Small intestine (tissue), 7 donors: Measurements from ENCODE around the gene ZNF335. TPM values are rescaled to one million over a fixed set of nuclear protein-coding genes. Genes with fewer than 3 reads are reported as not detected.

Experiments used
- DNase-seq, 2 donors: peaks; one replicate each; pipeline versions ENCODE4 v3.0.0 to v3.0.0-alpha.2; 2013
- FAIRE-seq: peaks from 2 replicates; lab custom pipeline; 2012; peaks lifted over from hg19 to GRCh38; lab: Jason Lieb, UNC
- H3K27ac ChIP-seq, 3 donors: one replicate each; pipeline ENCODE4 v1.5.1; 2013; ENCODE audit warnings: low read length in 2 of 3, mild to moderate bottlenecking in 2 of 3, control low read depth in 1 of 3, inconsistent platforms in 1 of 3, low read depth in 1 of 3, moderate library complexity in 1 of 3
- H3K27me3 ChIP-seq, 3 donors: one replicate each; pipeline ENCODE4 v1.6.1; 2013; ENCODE audit warnings: low read length in 3 of 3, inconsistent platforms in 1 of 3; ENCODE audit not compliant: control insufficient read depth in 3 of 3, insufficient read depth in 3 of 3
- H3K36me3 ChIP-seq, 3 donors: one replicate each; pipeline ENCODE4 v1.6.1; 2013; ENCODE audit warnings: low read length in 3 of 3, inconsistent platforms in 1 of 3, low read depth in 1 of 3, mild to moderate bottlenecking in 1 of 3, moderate library complexity in 1 of 3; ENCODE audit not compliant: control insufficient read depth in 3 of 3, insufficient read depth in 2 of 3
- H3K4me1 ChIP-seq, 3 donors: one replicate each; pipeline ENCODE4 v1.6.1; 2013; ENCODE audit warnings: low read length in 2 of 3, inconsistent platforms in 1 of 3, low read depth in 1 of 3, mild to moderate bottlenecking in 1 of 3, moderate library complexity in 1 of 3; ENCODE audit not compliant: control insufficient read depth in 3 of 3, insufficient read depth in 2 of 3
- H3K4me3 ChIP-seq, 3 donors: one replicate each; pipeline ENCODE4 v1.5.1; 2013; ENCODE audit warnings: low read length in 3 of 3, control low read depth in 1 of 3, inconsistent platforms in 1 of 3, low read depth in 1 of 3, mild to moderate bottlenecking in 1 of 3, moderate library complexity in 1 of 3
- H3K9me3 ChIP-seq, 2 donors: one replicate each; pipeline ENCODE4 v1.6.1; 2013; ENCODE audit warnings: low read depth in 1 of 2, low read length in 1 of 2; ENCODE audit not compliant: control insufficient read depth in 2 of 2, insufficient read depth in 1 of 2
- WGBS, 3 donors: extraction: QIAGEN DNeasy Blood & Tissue Kit; methylation state at CpG; one replicate each; pipeline ENCODE4 v1.1.7; 2013; 5-methylcytosine and 5-hydroxymethylcytosine counted together
- polyA plus RNA-seq, 4 donors: library from polyadenylated mRNA; stranded (reverse) in 3 of 4; unstranded in 1 of 4; fragments of 200-250 nt in 3 of 4; fragments of 120-200 nt in 1 of 4; gene quantifications; one replicate each; pipeline versions ENCODE4 v1.2.1 to v1.2.3, GENCODE V29; 2013
- donor health status: healthy with polysubstance abuse.
- donor health status: control.
- donor health status: control.
- donor health status: Bipolar disorder and iron deficiency.
- donor health status: healthy.

Gene ZNF335
- polyA plus RNA-seq, 4 donors, result 10.7 to 20.8 (median 13.1) TPM

- FAIRE-seq, result no peak
- H3K4me3 ChIP-seq, result no peak overlapping the region
- 1 to 3% (median 2%) methylated on average over 55 to 67 of the region's 67 CpGs for WGBS, 3 donors
- no peaks in the 10 kb centered on the region for H3K4me1 ChIP-seq
- H3K27ac ChIP-seq, result no peak overlapping the region
- no peaks in the 10 kb centered on the region for H3K36me3 ChIP-seq
- peak; percentile 54 to 73 for DNase-seq
- H3K9me3 ChIP-seq, result no peaks in the 10 kb centered on the region
- H3K27me3 ChIP-seq, result peaks cover 6 to 59% (median 38%) of the 10 kb centered on the region in 3 donors
Observed at GRCh38 chr20:46013829-46014516, 42.0 kb upstream of the ZNF335 start.

- Histone ChIP-seq H3K27me3 (peaks cover 6 to 65% (median 41%) of the 10 kb centered on the region in 3 donors), H3K27ac (no peak overlapping the region), H3K9me3 (no peaks in the 10 kb centered on the region), H3K4me1 (no peaks in the 10 kb centered on the region), H3K4me3 (no peak overlapping the region), H3K36me3 (no peaks in the 10 kb centered on the region)
- 8 to 21% (median 12%) methylated on average over 25 to 29 of the region's 29 CpGs for WGBS, 3 donors
- DNase-seq (no peak), FAIRE-seq (no peak)
Observed at GRCh38 chr20:46013322-46013828, 41.4 kb upstream of the ZNF335 start.

GRCh38 chr20:46012921-46013320, 40.9 kb upstream of the ZNF335 start:
- Histone ChIP-seq H3K27ac (no peak overlapping the region), H3K9me3 (no peaks in the 10 kb centered on the region), H3K36me3 (no peaks in the 10 kb centered on the region), H3K27me3 (peaks cover 6 to 69% (median 39%) of the 10 kb centered on the region in 3 donors), H3K4me3 (no peak overlapping the region), H3K4me1 (no peaks in the 10 kb centered on the region)
- 48 to 52% (median 51%) methylated on average over 5 to 10 of the region's 10 CpGs for WGBS, 3 donors
- DNase-seq (no peak), FAIRE-seq (no peak)

- H3K36me3 ChIP-seq, result no peaks in the 10 kb centered on the region
- 16 to 31% (median 30%) methylated on average over 57 of the region's 57 CpGs for WGBS, 3 donors
- no peaks in the 10 kb centered on the region for H3K4me1 ChIP-seq
- FAIRE-seq (no peak), DNase-seq (peak in 1 of 2 donors; percentile 14)
- H3K9me3 ChIP-seq, result no peaks in the 10 kb centered on the region
- H3K27me3 ChIP-seq, result peaks cover 6 to 77% (median 39%) of the 10 kb centered on the region in 3 donors
- no peak overlapping the region for H3K4me3 ChIP-seq
- no peak overlapping the region for H3K27ac ChIP-seq
Observed at GRCh38 chr20:46011631-46012482, 39.9 kb upstream of the ZNF335 start.

GRCh38 chr20:46010491-46011391, 38.7 kb upstream of the ZNF335 start:
- Histone ChIP-seq H3K4me3 (no peak overlapping the region), H3K9me3 (no peaks in the 10 kb centered on the region), H3K4me1 (no peaks in the 10 kb centered on the region), H3K27ac (no peak overlapping the region), H3K36me3 (no peaks in the 10 kb centered on the region), H3K27me3 (peaks cover 6 to 82% (median 36%) of the 10 kb centered on the region in 3 donors)
- WGBS, 3 donors, result 10 to 20% (median 17%) methylated on average over 74 of the region's 74 CpGs
- DNase-seq (peak in 1 of 2 donors; percentile 16), FAIRE-seq (no peak)

GRCh38 chr20:46009816-46010215, 37.8 kb upstream of the ZNF335 start:
- no peak for DNase-seq
- H3K9me3 ChIP-seq, result no peaks in the 10 kb centered on the region
- no peaks in the 10 kb centered on the region for H3K4me1 ChIP-seq
- peaks cover 6 to 85% (median 36%) of the 10 kb centered on the region in 3 donors for H3K27me3 ChIP-seq
- no peaks in the 10 kb centered on the region for H3K36me3 ChIP-seq
- no peak overlapping the region for H3K4me3 ChIP-seq
- H3K27ac ChIP-seq, result no peak overlapping the region
- 32 to 42% (median 37%) methylated on average over 20 of the region's 20 CpGs for WGBS, 3 donors
- FAIRE-seq, result no peak

GRCh38 chr20:46007671-46008070, 35.7 kb upstream of the ZNF335 start:
- no peak overlapping the region for H3K4me3 ChIP-seq
- no peaks in the 10 kb centered on the region for H3K9me3 ChIP-seq
- FAIRE-seq, result no peak
- no peak for DNase-seq
- H3K27ac ChIP-seq, result no peak overlapping the region
- no peaks in the 10 kb centered on the region for H3K4me1 ChIP-seq
- 74 to 79% (median 77%) methylated on average over 4 of the region's 4 CpGs for WGBS, 3 donors
- no peaks in the 10 kb centered on the region for H3K36me3 ChIP-seq
- peaks cover 2 to 68% (median 28%) of the 10 kb centered on the region in 3 donors for H3K27me3 ChIP-seq
